Kidney tubule cell (primary cell): ENCODE measurements around the gene TAS2R41.
"Not testable (repeated sequence)": the region's sequence is repeated elsewhere in the genome, so short reads cannot be mapped to it uniquely, and the experiment has no call there.

Experiments
- DNase-seq: peaks from one replicate; pipeline ENCODE4 v3.0.0-alpha.2; 2018; ENCODE audit warnings: low spot score

TAS2R41 gene

GRCh38 chr7:143456992-143457793 is 20.5 kb upstream of the TAS2R41 start:
- DNase-seq = no peak

GRCh38 chr7:143458263-143458662 is 19.4 kb upstream of the TAS2R41 start:
- DNase-seq = no peak

DNA sequence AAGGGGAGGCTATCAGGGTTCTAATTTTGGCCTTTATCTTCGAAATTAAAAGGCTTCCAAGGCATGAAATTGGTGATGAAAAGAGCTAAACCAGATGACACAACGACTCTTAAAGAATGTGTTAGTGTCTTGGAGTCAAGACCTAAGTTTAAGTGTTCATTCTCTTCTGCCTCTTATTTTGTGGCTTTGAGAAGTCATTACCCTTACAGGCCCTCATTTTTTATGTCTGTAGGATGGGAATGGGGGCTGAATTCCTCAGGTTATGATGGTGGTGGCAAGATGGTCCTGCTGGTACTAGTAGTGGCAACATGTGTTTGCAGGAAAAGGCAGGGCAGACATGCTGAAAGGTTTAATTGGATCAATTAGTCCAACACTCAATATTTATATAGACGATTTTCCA is 19.0 kb upstream of the TAS2R41 start:
- DNase-seq = no peak

GRCh38 chr7:143459359-143459758 is 18.3 kb upstream of the TAS2R41 start:
- no peak for DNase-seq

GRCh38 chr7:143460271-143460979 is 17.2 kb upstream of the TAS2R41 start:
- DNase-seq = no peak

- no peak for DNase-seq
Observed at GRCh38 chr7:143462045-143462444, 15.6 kb upstream of the TAS2R41 start.

GRCh38 chr7:143463556-143463955 is 14.1 kb upstream of the TAS2R41 start:
- DNase-seq = no peak

DNA sequence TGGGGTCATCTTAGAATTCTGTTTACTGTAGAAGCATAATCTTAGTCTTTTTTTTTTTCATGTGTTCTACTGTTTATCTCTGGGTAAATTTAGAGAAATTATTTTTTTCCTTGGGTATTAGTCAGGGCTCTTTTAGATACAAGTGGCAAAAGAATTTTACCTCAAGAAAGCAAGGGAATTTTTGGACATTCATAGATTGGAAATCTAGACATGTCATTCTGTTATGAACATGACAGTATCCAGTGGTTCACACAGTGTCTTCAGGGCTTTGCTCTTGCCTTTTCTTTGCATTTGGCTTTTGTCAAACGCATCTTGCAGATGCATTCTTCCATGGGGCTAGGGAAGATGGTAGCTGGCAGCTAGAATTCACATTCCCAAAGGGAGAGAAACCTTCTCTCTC is 13.7 kb upstream of the TAS2R41 start:
- DNase-seq = no peak

DNA sequence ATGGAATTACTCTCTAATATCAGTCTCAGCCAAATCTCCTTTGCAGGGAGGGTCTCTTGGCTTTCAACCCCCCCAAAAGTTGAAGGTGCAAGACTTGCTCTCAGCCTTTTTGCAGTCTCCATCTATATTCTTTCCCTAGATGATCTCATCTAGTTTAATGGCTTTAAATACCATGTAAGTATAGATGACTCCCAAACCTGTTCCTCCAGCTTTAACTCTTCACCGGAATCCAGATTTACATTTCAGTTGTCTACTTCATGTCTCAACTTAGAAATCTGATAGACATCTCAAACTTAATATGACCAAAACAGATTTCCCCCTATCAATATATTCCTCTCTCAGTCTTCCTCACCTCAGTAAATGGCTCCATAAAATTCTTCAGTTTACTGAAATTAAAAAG is 9.9 kb upstream of the TAS2R41 start:
- DNase-seq = no peak

DNA sequence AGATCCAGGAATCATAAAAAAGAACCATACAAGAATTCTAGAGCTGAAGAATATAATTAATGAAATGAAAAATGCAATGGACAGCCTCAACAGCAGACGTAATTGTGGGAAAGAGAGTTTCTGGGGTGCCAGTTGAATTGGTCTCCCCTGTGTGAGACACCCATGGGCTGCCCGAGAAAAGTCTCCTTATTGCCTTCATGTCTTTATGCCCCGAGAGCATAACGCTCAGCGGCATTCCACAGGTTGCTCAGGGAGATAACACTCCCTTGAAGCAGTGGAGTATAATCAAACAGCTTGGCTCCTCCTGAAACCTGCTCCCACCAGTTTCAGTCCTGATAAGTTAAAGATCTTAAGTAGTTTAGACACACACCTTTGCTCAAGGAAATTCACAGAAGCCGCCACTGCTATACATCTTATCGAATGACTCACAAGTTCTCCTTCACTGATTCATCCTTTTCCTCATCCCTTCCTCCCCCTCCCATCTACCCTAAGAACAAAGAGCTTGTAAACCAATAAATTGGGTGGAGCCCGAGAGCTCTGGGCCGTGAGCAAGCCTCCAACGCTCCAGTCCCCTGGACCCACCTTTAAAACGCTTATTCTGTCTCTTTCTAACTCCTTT is 5.5 kb upstream of the TAS2R41 start:
- peak; percentile 49 for DNase-seq

GRCh38 chr7:143479055-143479766 is 1.5 kb downstream of the TAS2R41 start:
- no peak for DNase-seq

DNA sequence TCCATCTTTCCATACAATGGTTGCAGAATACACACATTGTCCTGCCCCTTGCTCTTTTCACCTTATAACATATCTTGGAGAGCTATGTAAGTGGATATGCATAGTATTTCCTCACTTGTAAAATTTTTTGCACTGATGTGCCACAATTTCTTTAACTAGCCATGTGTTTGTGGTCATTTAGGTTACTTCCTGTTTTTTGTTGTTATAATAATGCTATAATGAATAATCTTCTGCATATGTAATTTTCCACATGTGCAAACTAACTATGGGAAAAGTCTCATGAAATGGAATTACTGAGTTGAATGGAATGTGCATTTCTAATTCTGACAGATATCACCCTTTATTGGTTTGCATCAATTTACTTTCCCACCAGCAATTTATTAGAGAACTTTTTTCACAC is 2.8 kb downstream of the TAS2R41 start:
- DNase-seq = no peak

- DNase-seq = no peak
Observed at GRCh38 chr7:143484119-143484518, 6.4 kb downstream of the TAS2R41 start.

DNA sequence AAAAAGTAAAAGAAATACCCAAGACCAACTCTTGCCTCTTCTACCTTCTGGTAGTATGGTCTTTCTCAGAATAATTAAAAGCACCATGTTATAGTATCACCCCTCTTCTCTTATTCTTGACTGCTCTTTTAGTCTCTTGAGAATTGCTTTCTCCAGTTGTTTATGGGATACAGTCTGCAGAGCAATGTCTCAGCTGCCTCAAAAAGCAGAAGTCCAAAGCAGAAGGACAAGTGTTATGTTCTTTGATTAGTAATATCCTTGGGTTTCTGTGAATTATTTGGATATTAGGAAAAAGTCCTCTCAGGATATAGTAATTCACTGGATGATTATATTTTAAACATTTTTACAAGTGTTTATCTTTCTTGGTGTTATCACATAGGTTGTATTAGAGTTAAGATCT is 7.4 kb downstream of the TAS2R41 start:
- no peak for DNase-seq

DNA sequence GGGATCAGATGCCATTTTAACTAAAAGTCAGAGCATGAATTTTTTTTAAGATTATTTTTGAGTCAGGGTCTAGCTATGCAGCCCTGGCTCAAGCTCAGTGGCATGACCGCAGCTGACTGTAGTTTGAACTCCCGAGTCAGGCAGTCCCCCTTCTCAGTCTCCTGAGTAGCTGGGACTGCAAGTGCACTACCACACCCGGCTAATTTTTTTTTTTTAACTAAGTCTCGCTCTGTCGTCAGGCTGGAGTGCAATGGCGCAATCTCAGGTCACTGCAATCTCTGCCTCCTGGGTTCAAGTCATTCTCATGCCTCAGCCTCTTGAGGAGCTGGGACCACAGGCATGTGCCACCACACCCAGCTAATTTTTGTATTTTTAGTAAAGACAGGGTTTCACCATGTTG is 7.8 kb downstream of the TAS2R41 start:
- no peak for DNase-seq

DNA sequence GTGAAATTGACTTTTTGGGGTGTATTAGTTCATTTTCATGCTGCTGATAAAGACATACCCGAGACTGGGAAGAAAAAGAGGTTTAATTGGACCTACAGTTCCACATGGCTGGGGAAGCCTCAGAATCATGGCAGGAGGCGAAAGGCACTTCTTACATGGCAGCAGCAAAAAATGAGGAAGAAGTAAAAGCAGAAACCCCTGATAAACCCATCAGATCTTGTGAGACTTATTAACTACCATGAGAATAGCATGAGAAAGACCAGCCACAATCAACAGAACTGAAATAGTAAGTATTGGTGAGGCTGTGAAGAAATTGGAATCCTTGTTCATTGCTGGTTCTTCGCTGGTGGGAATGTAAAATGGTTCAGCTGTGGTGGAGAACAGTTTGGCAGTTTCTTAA is 8.6 kb downstream of the TAS2R41 start:
- DNase-seq = not testable (repeated sequence)

- DNase-seq = no peak
Observed at GRCh38 chr7:143487061-143487460, 9.4 kb downstream of the TAS2R41 start.

GRCh38 chr7:143487566-143487965 is 9.9 kb downstream of the TAS2R41 start:
- peak; percentile 15 for DNase-seq

DNA sequence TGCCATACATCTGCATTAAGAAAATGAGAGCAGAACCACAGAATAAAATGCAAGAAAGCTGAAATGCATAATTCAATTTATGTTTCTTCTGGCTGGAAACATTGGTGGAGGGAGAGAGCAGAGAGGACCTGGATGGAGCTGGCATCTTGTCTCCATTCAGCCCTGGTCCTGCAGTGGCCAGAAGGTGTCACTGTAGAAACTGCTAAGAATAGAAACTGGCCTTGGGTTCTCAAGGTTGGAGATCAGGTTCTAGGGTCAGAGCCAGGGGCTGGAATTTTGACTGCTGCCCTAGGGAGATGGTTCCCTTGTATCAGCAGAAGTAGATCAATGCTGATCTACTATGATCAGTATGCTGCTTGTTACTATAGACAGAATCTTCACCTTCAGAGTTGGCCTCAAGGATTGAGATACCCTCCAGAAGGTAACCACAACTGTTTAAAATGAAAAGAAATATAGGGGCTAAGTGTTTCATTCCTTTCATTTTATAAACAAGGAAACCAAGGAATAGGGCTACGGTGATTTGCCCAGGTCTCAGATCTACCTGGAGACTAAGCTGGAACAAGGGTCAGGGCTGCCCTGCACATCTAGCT is 13.1 kb downstream of the TAS2R41 start:
- DNase-seq = peak; percentile 20

- peak; percentile 58 for DNase-seq
Observed at GRCh38 chr7:143492043-143492471, 14.4 kb downstream of the TAS2R41 start.

- DNase-seq = no peak
Observed at GRCh38 chr7:143492799-143493739, 15.4 kb downstream of the TAS2R41 start.
